Adrenal gland (tissue), 5 donors: ENCODE results near the gene WDTC1.

Experiments
- CTCF ChIP-seq, 6 experiments: fragments of 450-650 bp in 4 of 6; fragments of 200-600 bp in 2 of 6; sonication (generic) in 1 of 6; IDR thresholded peaks; 1 replicate in 5 of 6; 2 replicates in 1 of 6; pipeline versions ENCODE4 v1.5.1 to v1.8.0; 2016 to 2021; ENCODE audit warnings: antibody characterized with exemption in 6 of 6, mild to moderate bottlenecking in 2 of 6, moderate library complexity in 1 of 6
- POLR2A ChIP-seq, 2 donors: fragments of 450-650 bp; IDR thresholded peaks; one replicate each; pipeline ENCODE4 v1.6.1; 2017; ENCODE audit warnings: antibody characterized with exemption in 2 of 2, mild to moderate bottlenecking in 2 of 2, moderate library complexity in 1 of 2
- donor health status: DM: no; HTN: no; CAD: no.

- TF ChIP-seq CTCF (IDR thresholded peaks at IDR 0.05) (no peak), POLR2A (IDR thresholded peaks at IDR 0.05) (no peak)
Observed at GRCh38 chr1:27346357-27346756, 111.9 kb downstream of the WDTC1 start.
